ENCODE data around the gene D2HGDH. TPM values are rescaled to one million over a fixed set of nuclear protein-coding genes. Genes with fewer than 3 reads are reported as not detected.

The D2HGDH gene
- total and polyA plus RNA-seq, 2 of the 13 experiments (the other 11 are each of a cell fraction or from before 2014, with no cell fraction given) = 19.2 to 20.3 TPM

GRCh38 chr2:241760301-241760771 lies 25.9 kb downstream of the D2HGDH start (continued):
- no peak for TF ChIP-seq SNAPC2 (CRISPR knock-in tag; IDR thresholded peaks at IDR 0.05)
- 0 out of 2 replicates have a peak, but pooled peaks have one; percentile 54 for TF ChIP-seq ZBTB33 (CRISPR knock-in tag; IDR thresholded peaks at IDR 0.05)
- 0 out of 2 replicates have a peak, but pooled peaks have one; percentile 37 for TF ChIP-seq ARID4A (CRISPR knock-in tag; IDR thresholded peaks at IDR 0.05; ENCODE audit: borderline replicate concordance)
- TF ChIP-seq MAF1 (CRISPR knock-in tag; IDR thresholded peaks at IDR 0.05; ENCODE audit: borderline replicate concordance) = no peak
- TF ChIP-seq ZNF724P (CRISPR knock-in tag; IDR thresholded peaks at IDR 0.05; ENCODE audit: borderline replicate concordance) = no peak
- 0 out of 2 replicates have a peak, but pooled peaks have one; percentile 71 for TF ChIP-seq ADNP (CRISPR knock-in tag; IDR thresholded peaks at IDR 0.05)
- TF ChIP-seq FUBP1 (CRISPR knock-in tag; IDR thresholded peaks at IDR 0.05; ENCODE audit: borderline replicate concordance) = no peak
- no peak for TF ChIP-seq U2AF2 (IDR thresholded peaks at IDR 0.05; ENCODE audit: low read depth, low read length)
- TF ChIP-seq NR3C1 (CRISPR knock-in tag; IDR thresholded peaks at IDR 0.05) = no peak
- TF ChIP-seq ZNF280D (CRISPR knock-in tag; IDR thresholded peaks at IDR 0.05) = peak; percentile 84; the same call in 1 of the 2 replicates
- TF ChIP-seq CEBPB (IDR thresholded peaks at IDR 0.05; ENCODE audit: borderline replicate concordance, low read depth, low read length) = peak; percentile 77
- TF ChIP-seq HNRNPL (IDR thresholded peaks at IDR 0.05; ENCODE audit: low read depth, low read length) = 0 out of 2 replicates have a peak, but pooled peaks have one; percentile 25

Measured in HepG2 (cell line).